ENCODE measurements around the gene IFT43. TPM values are rescaled to one million over a fixed set of nuclear protein-coding genes. Genes with fewer than 3 reads are reported as not detected.

The IFT43 gene
- total RNA-seq, 2 donors from 2014 or later, result 46.3 to 49.6 TPM

- 80 to 100% methylated on average over 5 to 8 of the region's 8 CpGs for WGBS, 2 experiments (ENCODE audit: insufficient coverage in 1 of 2, insufficient read length in 1 of 2)
- no peak overlapping the region for H3K27ac Mint-ChIP-seq
Measured at GRCh38 chr14:75969891-75970290, 15.7 kb upstream of the IFT43 start.

DNA sequence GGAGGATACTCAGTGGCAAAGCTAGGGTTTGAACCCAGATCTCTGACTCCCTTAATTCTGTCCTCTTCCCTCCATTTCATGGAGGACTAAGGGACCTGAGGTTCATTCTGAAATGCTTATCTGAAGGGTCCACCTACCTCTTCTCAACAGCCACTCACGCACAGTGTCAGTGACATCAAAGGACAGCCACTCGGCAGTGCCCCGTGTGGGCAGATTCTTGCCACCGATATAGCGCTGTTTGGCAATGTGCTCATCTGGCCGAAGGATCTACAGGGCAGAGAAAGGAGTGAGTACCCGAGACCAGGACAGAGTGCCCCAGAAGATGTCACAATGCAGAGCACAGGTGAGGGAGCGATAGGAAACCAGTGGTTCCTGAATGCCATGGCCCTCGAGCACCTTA is 14.6 kb upstream of the IFT43 start:
- H3K9ac ChIP-seq (ENCODE audit: extremely low read depth, low read length, poor library complexity, severe bottlenecking), result no peak overlapping the region
- H3K27ac ChIP-seq (ENCODE audit: low read depth, low read length), result no peak overlapping the region
- H3K9me3 ChIP-seq (ENCODE audit: control insufficient read depth, low read length), result no peaks in the 10 kb centered on the region
- Mint-ChIP-seq H3K27ac (no peak overlapping the region), H3K36me3 (ENCODE audit: low read depth) (peaks cover 4% of the 10 kb centered on the region), H3K4me1 (peaks cover 37% of the 10 kb centered on the region), H3K9me3 (no peaks in the 10 kb centered on the region), H3K4me3 (no peak overlapping the region), H3K27me3 (ENCODE audit: insufficient read depth) (peaks cover under 1% of the 10 kb centered on the region)
- H3K27me3 ChIP-seq (ENCODE audit: control insufficient read depth, insufficient read depth, low read length, poor library complexity, severe bottlenecking), result peaks cover 10% of the 10 kb centered on the region
- 91 to 96% methylated on average over 9 of the region's 9 CpGs for WGBS, 2 experiments (ENCODE audit: insufficient coverage in 1 of 2, insufficient read length in 1 of 2)
- H3K4me3 ChIP-seq (ENCODE audit: low read length), result no peak overlapping the region
- no peaks in the 10 kb centered on the region for H3K36me3 ChIP-seq (ENCODE audit: control insufficient read depth, insufficient read depth, low read length)
- peak; percentile 59 for DNase-seq
- TF ChIP-seq CTCF (conservative IDR thresholded peaks at IDR 0.05), result peak; percentile 41
- peaks cover 10% of the 10 kb centered on the region for H3K4me1 ChIP-seq (ENCODE audit: control insufficient read depth, insufficient read depth, low read length)

More at GRCh38 chr14:75969891-75970290, 15.7 kb upstream of the IFT43 start:
- H3K9me3 Mint-ChIP-seq, result no peaks in the 10 kb centered on the region
- TF ChIP-seq CTCF (conservative IDR thresholded peaks at IDR 0.05), result no peak
- peak; percentile 48 for DNase-seq
- H3K4me3 Mint-ChIP-seq, result no peak overlapping the region
- H3K36me3 Mint-ChIP-seq (ENCODE audit: low read depth), result peaks cover 6% of the 10 kb centered on the region
- Histone ChIP-seq H3K9ac (ENCODE audit: extremely low read depth, low read length, poor library complexity, severe bottlenecking) (no peak overlapping the region), H3K36me3 (ENCODE audit: control insufficient read depth, insufficient read depth, low read length) (no peaks in the 10 kb centered on the region), H3K9me3 (ENCODE audit: control insufficient read depth, low read length) (no peaks in the 10 kb centered on the region), H3K4me3 (ENCODE audit: low read length) (no peak overlapping the region), H3K4me1 (ENCODE audit: control insufficient read depth, insufficient read depth, low read length) (peaks cover 10% of the 10 kb centered on the region), H3K27ac (ENCODE audit: low read depth, low read length) (no peak overlapping the region), H3K27me3 (ENCODE audit: control insufficient read depth, insufficient read depth, low read length, poor library complexity, severe bottlenecking) (peaks cover 15% of the 10 kb centered on the region)
- H3K4me1 Mint-ChIP-seq, result peaks cover 37% of the 10 kb centered on the region
- H3K27me3 Mint-ChIP-seq (ENCODE audit: insufficient read depth), result peaks cover 2% of the 10 kb centered on the region

DNA sequence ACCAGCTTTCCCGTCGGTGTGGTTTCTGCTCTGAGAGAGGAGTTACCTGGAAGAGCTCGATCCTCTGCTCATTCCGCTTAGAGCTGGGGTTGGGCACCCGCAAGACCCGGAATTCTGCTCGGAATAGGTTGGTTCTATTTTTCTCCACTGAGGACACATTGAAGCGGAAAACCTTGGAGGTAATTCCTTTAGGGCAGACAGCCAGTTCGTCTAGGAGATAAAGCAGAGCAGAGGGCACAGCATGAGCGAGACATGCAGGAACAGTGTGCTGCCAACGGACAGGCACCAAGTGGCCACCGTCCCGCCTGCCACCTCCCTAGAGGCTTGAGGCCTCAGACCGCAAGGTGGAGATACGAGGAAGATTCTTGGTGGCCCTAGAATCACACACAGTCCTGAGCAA is 14.1 kb upstream of the IFT43 start:
- peaks cover 5% of the 10 kb centered on the region for H3K27me3 ChIP-seq (ENCODE audit: control insufficient read depth, insufficient read depth, low read length, poor library complexity, severe bottlenecking)
- H3K9me3 Mint-ChIP-seq, result no peaks in the 10 kb centered on the region
- H3K27me3 Mint-ChIP-seq (ENCODE audit: insufficient read depth), result no peaks in the 10 kb centered on the region
- H3K4me1 ChIP-seq (ENCODE audit: control insufficient read depth, insufficient read depth, low read length), result peaks cover 10% of the 10 kb centered on the region
- H3K9me3 ChIP-seq (ENCODE audit: control insufficient read depth, low read length), result no peaks in the 10 kb centered on the region
- H3K4me3 ChIP-seq (ENCODE audit: low read length), result no peak overlapping the region
- TF ChIP-seq CTCF (conservative IDR thresholded peaks at IDR 0.05), result no peak
- no peak overlapping the region for H3K9ac ChIP-seq (ENCODE audit: extremely low read depth, low read length, poor library complexity, severe bottlenecking)
- H3K4me1 Mint-ChIP-seq, result peaks cover 40% of the 10 kb centered on the region
- 93% methylated on average over 12 to 15 of the region's 15 CpGs for WGBS, 2 experiments (ENCODE audit: insufficient coverage in 1 of 2, insufficient read length in 1 of 2)
- no peak overlapping the region for H3K27ac ChIP-seq (ENCODE audit: low read depth, low read length)
- H3K4me3 Mint-ChIP-seq, result no peak overlapping the region
- peaks cover under 1% of the 10 kb centered on the region for H3K36me3 Mint-ChIP-seq (ENCODE audit: low read depth)
- no peaks in the 10 kb centered on the region for H3K36me3 ChIP-seq (ENCODE audit: control insufficient read depth, insufficient read depth, low read length)
- DNase-seq, result no peak
- no peak overlapping the region for H3K27ac Mint-ChIP-seq
